Astrocyte (in vitro differentiated cells and primary cell): Measurements from ENCODE around the gene DIAPH1. TPM values are rescaled to one million over a fixed set of nuclear protein-coding genes. Genes with fewer than 3 reads are reported as not detected.

Experiments
- DNase-seq: peaks from one replicate; pipeline ENCODE4 v3.0.0-alpha.2; 2010; ENCODE audit warnings: low read depth
- FAIRE-seq: peaks from 2 replicates; lab custom pipeline; 2011; peaks lifted over from hg19 to GRCh38; lab: Jason Lieb, UNC
- H2AFZ ChIP-seq: 2 replicates; pipeline ENCODE4 v1.6.0; 2012; ENCODE audit warnings: low read depth, low read length, inconsistent platforms
- H3K27ac ChIP-seq: 2 replicates; pipeline ENCODE4 v1.5.1; 2011; ENCODE audit warnings: low read depth, low read length, inconsistent platforms
- H3K27me3 ChIP-seq: 2 replicates; pipeline ENCODE4 v1.6.0; 2011; ENCODE audit warnings: low read length, inconsistent platforms; ENCODE audit not compliant: insufficient read depth
- H3K36me3 ChIP-seq: 2 replicates; pipeline ENCODE4 v1.5.1; 2011; ENCODE audit warnings: low read length, inconsistent platforms; ENCODE audit not compliant: insufficient read depth
- H3K4me1 ChIP-seq: 2 replicates; pipeline ENCODE4 v1.5.1; 2011; ENCODE audit warnings: low read length, inconsistent platforms; ENCODE audit not compliant: insufficient read depth
- H3K4me2 ChIP-seq: 2 replicates; pipeline ENCODE4 v1.6.0; 2012; ENCODE audit warnings: low read length, inconsistent platforms
- H3K4me3 ChIP-seq: 2 replicates; pipeline ENCODE4 v1.5.1; 2011; ENCODE audit warnings: low read depth, mild to moderate bottlenecking, low read length, inconsistent platforms; ENCODE audit not compliant: insufficient read depth
- H3K79me2 ChIP-seq: 2 replicates; pipeline ENCODE4 v1.6.0; 2012; ENCODE audit warnings: mild to moderate bottlenecking, low read length, inconsistent platforms; ENCODE audit not compliant: insufficient read depth
- H3K9ac ChIP-seq: 2 replicates; pipeline ENCODE4 v1.6.0; 2012; ENCODE audit warnings: mild to moderate bottlenecking, low read length, inconsistent platforms
- H3K9me3 ChIP-seq: 2 replicates; pipeline ENCODE4 v1.5.1; 2012; ENCODE audit warnings: low read depth, mild to moderate bottlenecking, low read length, inconsistent platforms; ENCODE audit not compliant: insufficient read depth
- H4K20me1 ChIP-seq: 2 replicates; pipeline ENCODE4 v1.6.0; 2012; ENCODE audit warnings: low read length, inconsistent platforms; ENCODE audit not compliant: insufficient read depth
- H3K27ac Mint-ChIP-seq: one replicate; pipeline ENCODE4 v1.8.0; 2021; ENCODE audit warnings: mild to moderate bottlenecking, mixed read lengths; ENCODE audit not compliant: unreplicated experiment
- H3K27me3 Mint-ChIP-seq: one replicate; pipeline ENCODE4 v1.8.0; 2021; ENCODE audit warnings: low read depth, mixed read lengths; ENCODE audit not compliant: unreplicated experiment
- H3K36me3 Mint-ChIP-seq: one replicate; pipeline ENCODE4 v1.8.0; 2021; ENCODE audit warnings: low read depth, mixed read lengths; ENCODE audit not compliant: unreplicated experiment
- H3K4me1 Mint-ChIP-seq: one replicate; pipeline ENCODE4 v1.8.0; 2021; ENCODE audit warnings: low read depth, mixed read lengths; ENCODE audit not compliant: unreplicated experiment
- H3K4me3 Mint-ChIP-seq: one replicate; pipeline ENCODE4 v1.8.0; 2021; ENCODE audit warnings: mild to moderate bottlenecking, moderate library complexity, mixed read lengths; ENCODE audit not compliant: unreplicated experiment
- H3K9me3 Mint-ChIP-seq: one replicate; pipeline ENCODE4 v1.8.0; 2021; ENCODE audit warnings: mild to moderate bottlenecking, mixed read lengths; ENCODE audit not compliant: unreplicated experiment
- EZH2 ChIP-seq: IDR thresholded peaks from 2 replicates; pipeline ENCODE4 v1.6.1; 2012; ENCODE audit warnings: mild to moderate bottlenecking, low read length, inconsistent platforms; ENCODE audit not compliant: insufficient read depth
- total RNA-seq: library from RNA; stranded (reverse); gene quantifications from 2 replicates; pipeline ENCODE4 v1.2.1, GENCODE V29; 2021
- TF ChIP-seq, protein P1 (sequence below): IDR thresholded peaks from 2 replicates; pipeline ENCODE4 v1.5.1; 2011; ENCODE audit warnings: low read depth, mild to moderate bottlenecking, inconsistent platforms, low read length, moderate library complexity; ENCODE audit not compliant: insufficient read depth

Gene DIAPH1
- total RNA-seq, 1 donor from 2014 or later, result 78.8 TPM

DNA sequence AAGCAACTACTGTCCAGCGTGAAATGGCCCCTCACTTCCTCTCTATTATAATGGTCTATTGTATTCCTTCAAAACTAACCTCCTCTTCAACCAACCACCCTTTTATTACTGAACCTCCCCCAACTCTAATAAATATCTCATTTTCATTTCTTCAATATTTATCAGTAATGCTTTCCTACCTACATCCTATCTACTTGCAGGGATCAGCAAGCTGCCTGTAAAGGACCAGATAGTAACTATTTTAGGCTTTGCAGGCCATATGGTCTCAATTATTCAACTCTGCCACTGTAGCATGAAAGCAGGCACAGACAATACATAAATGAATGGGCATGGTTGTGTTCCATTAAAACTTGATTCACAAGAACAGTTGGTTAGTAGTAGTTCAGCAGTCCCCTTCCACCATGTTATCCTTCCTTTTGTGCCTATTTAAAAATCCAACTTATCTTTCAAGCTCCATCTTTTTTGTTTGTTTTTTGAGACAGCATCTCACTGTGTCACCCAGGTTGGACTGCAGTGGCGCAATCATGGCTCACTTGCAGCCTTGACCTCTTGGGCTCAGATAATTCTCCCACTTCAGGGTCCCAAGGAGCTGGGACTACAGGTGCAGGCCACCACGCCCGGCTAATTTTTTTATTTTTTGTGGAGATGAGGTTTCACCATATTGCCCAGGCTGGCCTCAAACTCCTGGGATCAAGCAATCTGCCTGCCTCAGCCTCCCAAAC, 84.1 kb downstream of the DIAPH1 start:
- Mint-ChIP-seq H3K27ac (no peak overlapping the region), H3K27me3 (no peaks in the 10 kb centered on the region), H3K4me1 (no peaks in the 10 kb centered on the region), H3K9me3 (peaks cover 1% of the 10 kb centered on the region), H3K4me3 (no peak overlapping the region), H3K36me3 (peaks cover 8% of the 10 kb centered on the region)
- H3K27me3 ChIP-seq, result no peaks in the 10 kb centered on the region
- H3K4me2 ChIP-seq, result no peak overlapping the region
- no peak for FAIRE-seq
- H3K9me3 ChIP-seq, result no peaks in the 10 kb centered on the region
- no peaks in the 10 kb centered on the region for H4K20me1 ChIP-seq
- H3K4me3 ChIP-seq, result no peak overlapping the region
- no peaks in the 10 kb centered on the region for H3K79me2 ChIP-seq
- TF ChIP-seq, protein P1, sequence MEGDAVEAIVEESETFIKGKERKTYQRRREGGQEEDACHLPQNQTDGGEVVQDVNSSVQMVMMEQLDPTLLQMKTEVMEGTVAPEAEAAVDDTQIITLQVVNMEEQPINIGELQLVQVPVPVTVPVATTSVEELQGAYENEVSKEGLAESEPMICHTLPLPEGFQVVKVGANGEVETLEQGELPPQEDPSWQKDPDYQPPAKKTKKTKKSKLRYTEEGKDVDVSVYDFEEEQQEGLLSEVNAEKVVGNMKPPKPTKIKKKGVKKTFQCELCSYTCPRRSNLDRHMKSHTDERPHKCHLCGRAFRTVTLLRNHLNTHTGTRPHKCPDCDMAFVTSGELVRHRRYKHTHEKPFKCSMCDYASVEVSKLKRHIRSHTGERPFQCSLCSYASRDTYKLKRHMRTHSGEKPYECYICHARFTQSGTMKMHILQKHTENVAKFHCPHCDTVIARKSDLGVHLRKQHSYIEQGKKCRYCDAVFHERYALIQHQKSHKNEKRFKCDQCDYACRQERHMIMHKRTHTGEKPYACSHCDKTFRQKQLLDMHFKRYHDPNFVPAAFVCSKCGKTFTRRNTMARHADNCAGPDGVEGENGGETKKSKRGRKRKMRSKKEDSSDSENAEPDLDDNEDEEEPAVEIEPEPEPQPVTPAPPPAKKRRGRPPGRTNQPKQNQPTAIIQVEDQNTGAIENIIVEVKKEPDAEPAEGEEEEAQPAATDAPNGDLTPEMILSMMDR, result no peak
- TF ChIP-seq EZH2, result no peak
- no peak for DNase-seq
- no peak overlapping the region for H3K9ac ChIP-seq
- peaks cover 14% of the 10 kb centered on the region for H3K36me3 ChIP-seq
- H2AFZ ChIP-seq, result no peak overlapping the region
- no peak overlapping the region for H3K27ac ChIP-seq
- peaks cover 1% of the 10 kb centered on the region for H3K4me1 ChIP-seq

- peaks cover 1% of the 10 kb centered on the region for H3K9me3 Mint-ChIP-seq
- Histone ChIP-seq H3K4me3 (no peak overlapping the region), H3K4me1 (peaks cover 8% of the 10 kb centered on the region), H3K79me2 (no peaks in the 10 kb centered on the region), H2AFZ (no peak overlapping the region), H3K4me2 (no peak overlapping the region), H3K36me3 (peaks cover 14% of the 10 kb centered on the region), H4K20me1 (no peaks in the 10 kb centered on the region), H3K9ac (no peak overlapping the region), H3K27ac (no peak overlapping the region), H3K9me3 (no peaks in the 10 kb centered on the region), H3K27me3 (no peaks in the 10 kb centered on the region)
- TF ChIP-seq EZH2, result no peak
- TF ChIP-seq, protein P1, result no peak
- H3K4me3 Mint-ChIP-seq, result no peak overlapping the region
- peaks cover 7% of the 10 kb centered on the region for H3K4me1 Mint-ChIP-seq
- no peaks in the 10 kb centered on the region for H3K27me3 Mint-ChIP-seq
- no peak overlapping the region for H3K27ac Mint-ChIP-seq
- DNase-seq (no peak), FAIRE-seq (no peak)
- peaks cover 8% of the 10 kb centered on the region for H3K36me3 Mint-ChIP-seq
Measured at GRCh38 chr5:141533897-141534296, 84.9 kb downstream of the DIAPH1 start.

DNA sequence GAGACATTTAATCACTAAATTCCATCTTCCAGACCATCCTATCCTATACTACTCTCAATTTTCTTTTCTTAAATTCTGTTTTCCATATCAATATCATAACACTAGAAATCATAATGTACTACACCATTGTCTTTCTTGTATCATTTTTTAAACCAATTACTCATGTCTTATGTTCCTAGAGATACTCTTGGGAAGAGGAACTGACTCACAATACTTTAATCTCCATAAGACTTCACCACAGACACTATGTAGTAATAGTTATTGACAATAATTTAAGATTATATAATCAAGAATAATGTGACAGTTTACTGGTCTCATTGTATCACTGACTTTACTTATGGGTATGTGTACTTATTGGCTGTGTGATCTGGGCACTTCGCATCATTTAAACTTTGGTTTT, 86.1 kb downstream of the DIAPH1 start:
- no peaks in the 10 kb centered on the region for H3K79me2 ChIP-seq
- Mint-ChIP-seq H3K4me3 (no peak overlapping the region), H3K27ac (no peak overlapping the region), H3K36me3 (peaks cover 9% of the 10 kb centered on the region), H3K9me3 (peaks cover 1% of the 10 kb centered on the region), H3K4me1 (peaks cover 13% of the 10 kb centered on the region), H3K27me3 (no peaks in the 10 kb centered on the region)
- no peak overlapping the region for H3K4me3 ChIP-seq
- no peak overlapping the region for H2AFZ ChIP-seq
- H3K27ac ChIP-seq, result no peak overlapping the region
- no peaks in the 10 kb centered on the region for H3K9me3 ChIP-seq
- H4K20me1 ChIP-seq, result no peaks in the 10 kb centered on the region
- H3K4me1 ChIP-seq, result peaks cover 15% of the 10 kb centered on the region
- no peak for DNase-seq
- FAIRE-seq, result no peak
- no peaks in the 10 kb centered on the region for H3K27me3 ChIP-seq
- H3K4me2 ChIP-seq, result no peak overlapping the region
- TF ChIP-seq, protein P1, result no peak
- TF ChIP-seq EZH2, result no peak
- no peak overlapping the region for H3K9ac ChIP-seq
- peaks cover 20% of the 10 kb centered on the region for H3K36me3 ChIP-seq
